HG03066 (cell line): Measurements from ENCODE around the gene DTX1.

Experiments
- ATAC-seq: cut with Tn5 transposase; IDR thresholded peaks from one replicate; pipeline ENCODE4 v1.9.1; 2021; ENCODE audit warnings: low read depth; ENCODE audit not compliant: unreplicated experiment

DTX1 gene

DNA sequence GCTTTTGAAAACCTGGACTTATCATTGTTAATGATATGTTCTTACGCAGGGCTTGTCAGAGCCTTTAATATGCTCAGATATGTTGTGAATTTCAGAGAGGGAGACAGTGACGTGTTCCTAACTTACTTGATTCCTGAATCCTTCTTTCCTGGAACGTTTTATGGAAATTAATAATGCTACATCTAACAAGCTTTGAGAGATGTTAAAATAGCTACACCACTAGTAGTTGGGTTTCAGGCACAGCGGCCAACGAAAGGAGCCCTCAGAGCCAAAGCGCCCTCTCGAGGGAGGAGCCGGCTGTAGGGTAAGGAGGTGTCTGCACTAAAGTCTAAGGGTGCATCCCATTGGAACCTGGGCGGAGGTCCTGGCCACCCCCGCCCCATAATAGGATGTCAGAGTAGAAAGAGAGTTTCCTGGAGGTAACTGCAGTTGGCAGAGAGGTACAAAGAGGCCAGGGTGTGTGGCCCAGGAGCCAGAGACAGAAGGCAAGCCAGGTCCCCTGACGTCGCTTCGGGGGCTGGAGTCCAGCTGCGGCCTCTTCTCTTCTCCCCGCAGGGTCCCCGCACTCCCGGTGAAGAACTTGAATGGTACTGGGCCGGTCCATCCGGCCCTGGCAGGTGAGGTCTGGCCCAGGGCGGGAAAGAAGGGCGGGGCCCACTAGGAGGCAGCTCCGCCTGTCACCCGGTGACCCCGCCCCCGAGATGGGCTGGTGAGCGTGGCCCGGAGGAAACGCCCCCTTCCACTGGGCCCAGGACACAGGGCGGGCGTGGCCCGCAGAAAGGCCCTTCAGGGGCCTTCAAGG is 36.3 kb downstream of the DTX1 start:
- ATAC-seq, result no peak

DNA sequence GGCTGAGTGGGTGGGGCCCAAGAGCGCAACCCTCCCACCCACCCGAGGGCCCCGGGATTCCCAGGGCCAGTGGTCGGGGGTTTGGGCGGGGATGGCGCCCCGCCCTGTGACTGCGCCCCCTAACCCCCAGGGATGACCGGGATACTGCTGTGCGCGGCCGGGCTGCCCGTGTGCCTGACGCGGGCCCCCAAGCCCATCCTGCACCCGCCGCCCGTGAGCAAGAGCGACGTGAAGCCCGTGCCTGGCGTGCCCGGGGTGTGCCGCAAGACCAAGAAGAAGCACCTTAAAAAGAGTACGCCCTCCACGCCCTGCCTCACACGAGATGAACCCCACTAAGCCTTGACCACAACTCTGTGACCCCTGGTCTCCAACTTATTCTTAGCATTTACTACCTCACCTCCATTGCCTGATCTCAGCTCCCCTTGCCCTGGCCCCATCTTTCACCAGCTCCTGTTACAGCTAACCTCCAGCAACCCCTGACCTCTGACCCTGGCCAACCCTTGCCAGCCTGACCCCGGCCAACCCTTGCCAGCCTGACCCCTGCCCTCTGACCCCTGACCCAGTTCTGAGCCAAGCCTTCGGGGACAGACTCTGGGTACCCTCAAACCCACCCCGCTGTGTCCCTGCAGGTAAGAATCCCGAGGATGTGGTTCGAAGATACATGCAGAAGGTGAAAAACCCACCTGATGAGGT is 37.0 kb downstream of the DTX1 start:
- no peak for ATAC-seq

DNA sequence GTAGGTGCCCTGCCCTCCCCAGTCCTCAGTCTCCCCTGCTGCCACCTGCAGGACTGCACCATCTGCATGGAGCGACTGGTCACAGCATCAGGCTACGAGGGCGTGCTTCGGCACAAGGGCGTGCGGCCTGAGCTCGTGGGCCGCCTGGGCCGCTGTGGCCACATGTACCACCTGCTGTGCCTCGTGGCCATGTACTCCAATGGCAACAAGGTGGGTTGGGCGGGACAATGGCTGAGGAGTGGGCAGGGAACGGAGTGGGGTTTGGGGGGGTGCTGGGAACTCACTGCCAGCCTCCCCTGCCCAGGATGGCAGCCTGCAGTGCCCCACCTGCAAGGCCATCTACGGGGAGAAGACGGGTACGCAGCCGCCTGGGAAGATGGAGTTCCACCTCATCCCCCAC is 38.2 kb downstream of the DTX1 start:
- no peak for ATAC-seq

DNA sequence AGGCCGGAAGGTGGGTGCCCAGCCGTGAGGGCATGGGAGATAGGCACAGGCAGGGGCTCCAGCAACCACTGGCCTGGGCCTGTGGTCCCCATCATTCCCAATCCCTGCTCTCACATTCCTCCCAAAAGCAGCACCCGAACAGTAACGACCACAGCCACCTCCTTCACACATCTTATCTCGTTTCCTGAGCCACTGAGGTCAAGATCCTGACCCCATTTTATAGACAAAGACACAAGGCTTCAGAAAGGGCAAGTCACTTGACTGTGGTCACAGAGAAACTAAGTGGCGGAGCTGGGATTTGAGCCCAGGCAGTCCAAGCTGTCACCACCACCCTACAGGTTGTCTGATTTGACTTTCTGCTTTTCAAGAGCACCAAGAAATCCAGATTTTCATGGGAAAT is 38.9 kb downstream of the DTX1 start:
- no peak for ATAC-seq

DNA sequence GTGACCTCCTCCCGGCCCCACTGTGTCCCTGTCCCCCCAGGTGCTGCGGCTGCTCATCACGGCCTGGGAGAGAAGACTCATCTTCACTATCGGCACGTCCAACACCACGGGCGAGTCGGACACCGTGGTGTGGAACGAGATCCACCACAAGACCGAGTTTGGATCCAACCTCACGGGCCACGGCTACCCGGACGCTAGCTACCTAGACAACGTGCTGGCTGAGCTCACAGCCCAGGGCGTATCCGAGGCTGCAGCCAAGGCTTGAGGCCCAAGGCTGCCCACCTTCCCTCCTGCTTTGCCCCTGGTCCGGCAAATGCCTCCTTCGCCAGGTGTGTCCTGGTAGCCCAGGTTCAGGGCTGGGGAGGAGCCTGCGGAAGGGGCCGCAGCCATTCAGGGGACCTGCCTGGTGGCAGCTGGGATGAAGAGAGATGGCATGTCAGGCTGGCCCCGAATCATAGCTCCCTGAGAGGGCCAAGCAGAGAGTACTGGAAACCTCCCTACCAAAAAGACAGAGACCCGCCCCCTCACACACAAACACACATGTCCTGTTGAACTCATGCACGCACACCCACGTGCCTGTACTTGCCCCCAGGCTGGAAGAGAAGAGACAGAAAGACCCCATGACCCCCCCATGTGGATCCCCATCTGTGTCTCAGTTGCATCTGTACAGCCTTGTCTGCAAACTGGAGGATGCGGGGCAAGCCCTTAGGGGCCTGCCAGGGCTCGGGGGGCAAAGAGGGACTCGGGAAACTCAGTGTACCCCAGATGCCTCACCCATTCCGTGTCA is 40.3 kb downstream of the DTX1 start:
- ATAC-seq, result no peak

DNA sequence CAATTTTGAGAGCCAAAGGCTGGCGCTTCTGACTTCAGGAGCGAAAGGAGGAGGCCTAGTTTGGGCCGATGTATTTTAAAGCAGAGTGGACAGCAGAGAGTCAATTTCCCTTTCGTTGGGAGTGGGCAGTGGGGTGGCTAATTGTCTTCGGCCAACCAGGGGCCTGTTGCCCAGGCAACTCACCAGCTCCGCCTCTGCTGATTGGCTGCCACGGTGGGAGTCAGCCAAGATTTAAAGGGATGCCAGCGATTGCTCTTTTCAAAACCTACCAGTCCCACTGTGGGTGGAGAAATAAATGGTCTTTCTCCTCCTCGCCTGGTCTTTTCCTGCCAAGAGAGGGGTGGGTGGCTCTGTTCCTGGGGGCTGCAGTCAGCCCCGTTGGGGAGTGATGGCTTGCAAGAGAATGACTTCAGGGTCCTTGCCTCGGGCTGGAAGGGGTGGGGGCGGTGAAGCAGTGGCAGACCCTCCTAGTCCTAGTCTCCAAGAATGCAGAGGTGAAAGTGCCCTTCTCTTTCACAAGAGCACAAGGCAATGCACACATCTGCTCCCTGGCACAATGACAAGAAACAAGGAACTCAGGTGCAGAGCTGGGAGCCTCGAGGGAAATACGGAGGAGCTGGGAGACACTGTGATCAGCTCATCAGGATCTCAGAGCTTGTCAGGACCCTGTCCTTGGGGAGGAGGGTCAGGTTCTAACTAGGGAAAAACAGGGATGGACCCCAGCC is 41.3 kb downstream of the DTX1 start:
- ATAC-seq, result no peak

DNA sequence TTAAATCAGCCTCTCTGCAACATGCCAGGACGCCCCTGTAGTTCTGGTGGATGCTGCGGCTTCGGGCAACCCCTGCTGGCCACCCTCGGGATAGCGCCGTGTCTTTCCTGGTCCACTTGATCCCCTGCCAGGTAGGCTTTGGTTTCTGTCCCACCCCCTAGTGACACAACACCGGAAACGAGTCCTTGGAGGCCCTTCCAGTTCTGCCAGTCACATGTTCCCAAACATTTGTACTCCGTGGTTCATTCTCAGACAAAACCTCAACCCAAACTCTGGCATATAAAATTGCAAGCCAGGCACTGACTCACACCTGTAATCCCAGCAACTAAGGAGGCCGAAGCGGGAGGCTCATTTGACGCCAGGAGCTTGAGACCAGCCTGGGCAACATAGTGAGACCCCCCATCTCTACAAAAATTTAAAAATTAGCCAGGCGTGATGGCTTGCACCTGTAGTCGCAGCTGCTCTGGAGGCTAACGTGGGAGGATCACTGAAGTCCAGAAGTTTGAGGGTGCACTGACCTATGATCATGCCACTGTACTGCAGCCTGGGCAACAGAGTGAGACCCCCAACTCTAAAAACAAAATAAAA is 42.0 kb downstream of the DTX1 start:
- ATAC-seq, result no peak

DNA sequence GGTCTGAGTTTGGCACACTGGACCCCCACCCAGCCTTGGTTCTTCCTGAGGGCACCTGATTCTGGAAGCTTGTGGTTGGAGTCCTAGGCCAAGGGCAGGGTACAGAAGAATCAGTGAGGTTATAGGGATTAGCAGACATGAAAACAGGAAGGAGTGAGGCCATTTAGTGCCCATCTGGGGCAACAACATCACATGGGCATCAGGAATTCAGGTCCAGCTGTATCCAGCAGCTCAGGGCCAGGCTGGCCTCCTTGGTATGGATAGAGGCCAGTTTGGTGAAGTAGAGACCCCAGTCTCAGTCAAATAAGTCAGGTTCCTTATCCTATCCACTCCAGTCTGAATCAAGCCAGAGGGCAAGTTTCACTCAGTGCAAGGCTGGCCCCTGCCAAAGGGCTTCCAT is 42.8 kb downstream of the DTX1 start:
- no peak for ATAC-seq

DNA sequence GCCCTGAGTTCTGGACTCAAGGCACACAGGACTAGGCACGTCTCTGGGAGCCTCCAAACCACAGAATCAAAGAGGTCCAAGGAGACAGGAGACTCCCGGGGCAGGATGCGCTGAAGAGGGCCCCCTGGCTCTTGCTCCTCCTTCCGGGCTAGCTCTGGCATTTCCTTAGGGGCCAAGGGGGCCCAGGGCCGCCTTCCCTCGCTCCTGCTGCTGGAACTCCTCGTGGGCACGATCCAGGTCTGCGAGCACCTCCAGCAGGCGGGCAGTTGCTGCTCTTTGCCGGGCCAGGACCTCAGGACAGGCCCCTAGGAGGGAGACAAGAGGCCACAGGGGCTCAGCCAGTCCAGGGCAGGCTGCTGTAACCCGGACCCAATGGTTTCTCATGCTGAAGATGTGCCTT is 43.2 kb downstream of the DTX1 start:
- no peak for ATAC-seq

DNA sequence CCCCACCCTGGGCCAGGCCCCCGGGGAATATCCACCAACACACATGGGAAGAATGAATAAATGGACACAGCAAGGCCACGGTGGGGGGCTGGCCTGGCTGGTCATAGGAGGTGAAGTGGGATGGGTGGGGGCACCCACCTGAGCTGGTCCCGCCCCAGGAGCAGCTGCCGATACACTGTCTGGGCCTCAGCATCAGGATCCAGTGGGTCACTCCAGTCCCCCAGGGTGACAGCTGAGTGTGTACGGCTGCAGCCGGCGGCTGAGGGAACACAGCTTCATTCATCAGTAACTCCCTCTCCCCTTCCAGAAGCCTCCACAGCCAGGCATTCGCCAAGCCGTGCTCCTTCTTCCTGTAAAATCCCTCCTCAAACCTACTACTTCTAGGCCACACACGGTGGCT is 45.2 kb downstream of the DTX1 start:
- ATAC-seq, result no peak

DNA sequence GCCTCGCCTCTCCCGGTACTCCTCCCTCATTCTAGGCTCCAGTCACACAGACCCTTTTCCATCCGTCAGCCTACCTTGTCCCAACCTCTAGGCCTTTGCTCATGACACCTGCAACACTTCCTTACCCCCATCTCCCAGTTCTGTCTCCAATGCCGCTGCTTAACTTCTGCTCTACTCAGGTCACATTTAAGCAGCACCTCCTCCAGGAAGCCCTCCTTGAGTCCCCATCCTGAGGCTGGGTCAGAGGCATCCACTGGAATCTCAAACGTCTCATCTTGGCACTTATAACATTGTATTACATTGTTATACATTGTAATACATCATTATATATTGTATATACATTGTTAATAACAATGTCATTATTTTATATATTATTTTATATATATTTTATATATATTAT is 46.3 kb downstream of the DTX1 start:
- no peak for ATAC-seq

DNA sequence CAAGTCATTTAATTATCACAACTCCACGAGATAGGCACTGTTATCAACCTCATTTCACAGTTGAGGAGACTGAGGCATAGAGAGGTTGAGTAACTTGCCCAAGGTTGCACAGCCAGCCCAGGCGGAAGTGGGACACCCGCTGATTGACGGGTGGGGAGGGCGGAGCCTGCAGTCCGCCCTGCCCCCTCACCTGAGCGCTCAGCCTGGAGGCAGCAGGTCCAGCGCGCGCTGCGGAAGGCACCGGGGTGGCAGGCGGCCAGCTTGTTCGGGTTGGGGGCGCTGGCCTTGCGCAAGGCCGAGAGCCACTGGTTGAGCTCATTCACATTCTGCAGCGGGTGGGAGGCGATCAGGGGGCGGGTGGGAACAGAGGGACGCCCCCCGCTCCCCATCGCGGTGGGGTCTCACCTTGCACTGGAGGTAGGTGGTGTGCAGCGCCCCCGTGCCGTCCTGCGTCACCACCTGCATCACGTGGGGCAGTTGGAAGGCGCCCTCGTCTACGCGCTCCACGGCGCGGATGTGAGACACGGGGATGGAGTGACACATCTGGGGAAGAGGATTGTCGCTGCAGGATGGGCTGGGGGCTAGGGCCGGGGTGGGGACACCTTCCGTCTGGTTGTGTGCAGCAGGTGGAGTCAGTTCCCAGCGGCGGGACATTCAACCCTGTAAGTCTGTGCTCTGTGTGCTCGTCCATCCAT is 47.4 kb downstream of the DTX1 start:
- no peak for ATAC-seq

DNA sequence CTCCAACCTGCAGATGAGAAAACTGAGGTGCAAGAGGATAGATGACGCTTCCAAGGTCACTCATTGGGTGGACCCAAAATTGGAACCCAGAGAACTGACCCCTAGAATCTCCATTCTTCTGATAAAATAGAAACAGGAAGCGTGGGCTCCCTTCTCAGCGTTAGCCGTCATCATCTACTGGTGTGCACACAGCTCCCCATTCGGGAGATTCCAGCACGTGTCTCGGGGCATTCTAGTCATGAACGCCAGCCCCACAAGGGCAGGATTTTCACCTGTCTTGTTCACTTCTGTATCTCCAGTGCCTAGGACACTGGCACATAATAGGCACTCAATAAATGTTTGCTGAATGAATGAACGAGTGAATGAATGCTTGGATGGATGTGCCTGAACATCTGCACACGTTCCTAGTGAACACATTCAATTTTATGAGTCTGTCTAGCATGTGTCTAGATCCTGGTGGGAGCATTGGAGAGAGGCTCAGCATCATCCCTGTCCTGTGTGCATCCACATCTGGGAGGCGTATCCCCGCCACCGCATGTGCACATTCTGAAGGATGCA is 48.5 kb downstream of the DTX1 start:
- no peak for ATAC-seq

DNA sequence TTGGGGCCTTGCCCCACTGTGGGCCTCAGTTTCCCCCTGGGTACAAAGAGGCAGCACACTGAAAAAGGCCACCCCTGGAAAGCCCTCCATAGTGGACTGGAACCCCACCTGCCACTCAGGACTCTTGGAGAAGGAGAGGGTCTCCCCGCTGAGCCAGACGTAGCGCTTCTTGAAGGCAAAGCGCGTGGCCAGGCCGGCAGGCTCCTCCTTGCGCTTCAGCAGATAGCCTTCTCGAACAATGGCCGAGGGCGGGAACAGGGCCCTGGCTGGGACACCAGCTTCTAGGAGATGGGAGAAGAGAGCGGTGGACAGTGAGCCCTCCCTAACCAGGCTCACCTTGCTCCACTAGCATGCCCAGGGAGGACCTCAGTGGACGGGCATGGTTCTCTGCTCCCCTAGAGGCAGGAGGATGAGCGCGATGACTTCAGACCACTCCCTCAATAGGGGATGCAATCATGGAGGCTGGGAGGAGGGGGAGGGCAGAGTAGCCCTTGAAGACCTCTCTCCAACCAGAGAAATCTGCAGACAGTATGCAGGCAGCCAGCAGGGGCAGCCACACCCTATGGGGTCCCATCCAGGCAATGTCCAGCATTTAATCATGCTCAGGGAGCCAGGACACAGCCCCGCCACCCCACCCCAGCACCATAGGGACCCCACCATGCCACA is 49.2 kb downstream of the DTX1 start:
- no peak for ATAC-seq

DNA sequence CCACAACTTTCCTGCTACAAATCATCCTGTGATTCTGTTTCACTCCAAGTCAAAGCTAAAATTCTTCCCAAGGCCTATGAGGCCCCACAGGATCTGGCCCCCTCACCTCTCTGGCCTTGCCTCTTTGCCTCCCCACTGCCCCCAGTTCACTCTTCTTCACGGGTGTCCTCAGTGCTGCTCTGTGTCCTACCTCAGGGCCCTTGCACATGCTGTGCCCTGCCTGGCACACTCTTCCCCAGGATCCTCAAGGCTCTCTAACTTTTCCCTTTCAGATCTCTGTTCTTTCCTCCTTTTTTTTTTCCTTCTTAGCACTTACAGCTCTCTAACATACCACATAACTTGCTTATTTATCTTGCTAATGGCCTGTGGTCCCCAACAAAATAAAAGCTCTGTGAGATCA is 49.8 kb downstream of the DTX1 start:
- no peak for ATAC-seq

DNA sequence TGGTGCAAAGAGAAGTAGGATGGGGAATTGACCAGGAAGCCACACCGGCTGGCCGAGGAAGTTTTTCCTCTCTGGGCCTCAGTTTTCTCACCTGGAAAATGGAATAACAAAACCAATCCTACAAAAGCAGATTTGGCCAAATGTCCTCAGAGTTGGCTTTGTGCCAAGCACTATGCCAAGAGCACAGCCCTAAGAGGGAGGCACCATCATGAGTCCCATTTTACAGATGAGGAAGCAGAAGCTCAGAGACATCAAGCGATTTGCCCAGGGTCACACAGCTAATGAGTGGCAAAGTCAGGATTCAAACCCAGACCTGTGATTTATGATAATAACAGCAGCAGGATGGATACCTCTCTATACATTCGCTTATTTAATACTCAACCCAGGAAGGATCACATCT is 51.8 kb downstream of the DTX1 start:
- ATAC-seq, result no peak

DNA sequence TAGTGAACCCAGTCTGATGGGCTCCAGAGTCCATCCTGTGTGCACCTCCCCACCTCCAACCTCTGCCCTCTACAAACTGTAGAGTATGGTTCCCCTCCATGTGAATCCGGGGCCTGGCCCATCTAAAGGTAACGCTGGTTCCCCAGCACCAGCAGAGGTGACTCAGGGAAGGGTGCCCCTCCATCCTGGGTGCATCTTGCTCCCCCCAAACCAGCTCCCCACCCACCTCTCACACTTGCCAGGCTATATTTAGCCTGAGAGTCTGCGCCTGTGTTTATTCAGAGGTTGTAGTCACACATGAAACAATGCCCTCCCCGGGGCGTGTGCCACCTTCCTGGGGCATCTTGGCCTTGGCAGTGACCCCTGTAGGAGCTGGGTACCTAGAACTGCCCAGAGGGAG is 52.8 kb downstream of the DTX1 start:
- ATAC-seq, result no peak

DNA sequence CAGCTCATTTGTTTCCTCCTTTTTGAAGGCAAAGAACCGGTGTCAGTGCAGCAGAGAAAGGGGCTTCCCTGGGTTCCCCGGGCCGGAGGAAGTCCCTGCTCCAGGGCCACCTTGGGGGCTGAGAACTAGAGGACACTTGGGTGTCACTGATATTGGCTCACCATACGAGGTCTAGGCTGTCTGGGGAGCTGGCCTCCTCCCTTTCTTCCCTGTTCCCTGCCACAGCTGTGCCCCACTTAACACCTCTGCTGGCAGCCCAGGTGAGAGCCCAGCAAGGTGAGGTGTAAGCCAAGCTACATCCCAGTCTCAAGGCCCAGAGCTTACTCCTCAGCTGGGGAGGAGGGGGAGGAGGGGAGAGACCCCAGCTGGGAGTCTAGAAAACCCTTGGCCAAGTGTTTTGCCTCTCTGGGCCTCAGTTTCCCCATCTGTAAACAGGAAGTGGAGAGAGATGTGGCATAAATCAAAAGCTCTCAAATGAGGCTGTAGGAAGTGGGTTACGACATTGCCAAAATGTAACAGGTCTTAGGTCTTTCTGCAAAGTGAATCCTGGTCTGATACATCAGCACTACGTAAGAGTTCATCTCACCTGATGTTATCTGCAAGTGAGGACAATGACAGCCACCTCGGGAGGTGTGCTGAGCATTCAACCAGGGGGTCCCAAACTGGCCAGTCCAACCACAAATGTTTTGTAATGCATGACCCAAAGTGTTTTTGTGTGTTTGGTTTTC is 53.5 kb downstream of the DTX1 start:
- no peak for ATAC-seq
